ENCODE measurements around the gene MCTP1. TPM values are rescaled to one million over a fixed set of nuclear protein-coding genes. Genes with fewer than 3 reads are reported as not detected.

The MCTP1 gene
- total and polyA plus RNA-seq, 10 of the 15 experiments (the other 5 are each of a cell fraction or from before 2014, with no cell fraction given), result 12.6 to 45.9 (median 18.8) TPM

- no peak overlapping the region for H3K4me3 ChIP-seq
- intact Hi-C loops (cut with micrococcal nuclease; ENCODE audit: unreplicated experiment), result no loop called here
- H3K79me2 ChIP-seq (ENCODE audit: control insufficient read depth, insufficient read depth, low read length), result no peaks in the 10 kb centered on the region
- no peaks in the 10 kb centered on the region; a peak in 1 of 4 replicates for H3K36me3 ChIP-seq (ENCODE audit: control insufficient read depth in 2 of 2, insufficient read depth in 2 of 2, low read length in 1 of 2)
- no peak for ATAC-seq
- no TSS peak for BruUV-seq (replicated peaks)
- H2AFZ ChIP-seq (ENCODE audit: control insufficient read depth, low read depth, low read length), result no peak overlapping the region
- no peak overlapping the region for H3K4me2 ChIP-seq (ENCODE audit: control insufficient read depth, insufficient read depth)
- no peak overlapping the region for H3K9ac ChIP-seq (ENCODE audit: control insufficient read depth, insufficient read depth, low read length)
- H4K20me1 ChIP-seq (ENCODE audit: control insufficient read depth, insufficient read depth), result no peaks in the 10 kb centered on the region
- CTCF ChIA-PET, result interaction anchor here (0.9 to 3.3 kb wide), 5 partner anchors 10 to 67 kb away, joined by 3 to 11 read pairs (median 3); no protein-coding TSS in a partner anchor
- no peak for FAIRE-seq
- no peak overlapping the region for H3K27ac ChIP-seq (ENCODE audit: control insufficient read depth, insufficient read depth)
- RAD21 ChIA-PET (ENCODE audit: unreplicated experiment), result interaction anchor here (0.6 to 0.7 kb wide), 2 partner anchors 93 to 463 kb away, joined by 3 to 5 read pairs; no protein-coding TSS in a partner anchor
- in situ Hi-C loops (cut with MboI), result no loop called here
- H3K27me3 ChIP-seq (replicated peaks in 1 of 2; ENCODE audit: control insufficient read depth in 2 of 2, insufficient read depth in 2 of 2, low read length in 1 of 2), result no peaks in the 10 kb centered on the region
- DNase-seq (ENCODE audit: low read depth, low spot score), result no peak
- no peaks in the 10 kb centered on the region for H3K4me1 ChIP-seq (ENCODE audit: control insufficient read depth, insufficient read depth, low read length)
- 0% methylated on average over 1 of the region's 1 CpG for WGBS (ENCODE audit: insufficient coverage, insufficient replicate concordance, low lambda C conversion rate, missing lambda C conversion rate)
- SMC1A ChIA-PET (ENCODE audit: uncharacterized antibody, unreplicated experiment), result interaction anchor here (0.7 to 2.9 kb wide), 6 partner anchors 10 to 57 kb away, joined by 3 to 13 read pairs (median 4); no protein-coding TSS in a partner anchor
- H3K9me3 ChIP-seq (replicated peaks; ENCODE audit: control insufficient read depth, insufficient read depth, low read length), result no peaks in the 10 kb centered on the region
- POLR2A ChIA-PET, result interaction anchor here (0.7 to 0.9 kb wide), 2 partner anchors 16 to 861 kb away, joined by 4 read pairs; no protein-coding TSS in a partner anchor
- no peak for TF ChIP-seq TAF1 (IDR thresholded peaks at IDR 0.05; ENCODE audit: borderline replicate concordance, low read depth, low read length)
- TF ChIP-seq YBX1 (IDR thresholded peaks at IDR 0.05), result no peak
- no peak for TF ChIP-seq SMC3 (IDR thresholded peaks at IDR 0.05; ENCODE audit: borderline replicate concordance, low read length)
- no peak for TF ChIP-seq NFIC (IDR thresholded peaks at IDR 0.05; ENCODE audit: low read depth, low read length)
- no peak for TF ChIP-seq ZBTB4 (CRISPR knock-in tag; IDR thresholded peaks at IDR 0.05)
- no peak for TF ChIP-seq ZNF622 (IDR thresholded peaks at IDR 0.05)
- no peak for TF ChIP-seq ELK1 (IDR thresholded peaks at IDR 0.05; ENCODE audit: low read depth, low read length)
- TF ChIP-seq RUNX3 (IDR thresholded peaks at IDR 0.05; ENCODE audit: low read length), result no peak
- no peak for TF ChIP-seq NKRF (conservative IDR thresholded peaks at IDR 0.05)
- no peak for TF ChIP-seq ZBTB11 (CRISPR knock-in tag; IDR thresholded peaks at IDR 0.05)
- no peak for TF ChIP-seq BRCA1 (IDR thresholded peaks at IDR 0.05; ENCODE audit: low read depth, low read length)
- TF ChIP-seq SKIL (IDR thresholded peaks at IDR 0.05; ENCODE audit: low read depth, poor library complexity, severe bottlenecking), result no peak
Observed at GRCh38 chr5:94759961-94760360, 524.9 kb downstream of the MCTP1 start.

All from GM12878 (cell line).